Epidermal melanocyte (primary cell): ENCODE results near the gene CDK7.
"Not testable (repeated sequence)": the region's sequence is repeated elsewhere in the genome, so short reads cannot be mapped to it uniquely, and the experiment has no call there.

Source experiments
- DNase-seq: peaks from one replicate; pipeline ENCODE4 v3.0.0; 2011; ENCODE audit warnings: low spot score; ENCODE audit not compliant: insufficient read length

Gene CDK7

DNA sequence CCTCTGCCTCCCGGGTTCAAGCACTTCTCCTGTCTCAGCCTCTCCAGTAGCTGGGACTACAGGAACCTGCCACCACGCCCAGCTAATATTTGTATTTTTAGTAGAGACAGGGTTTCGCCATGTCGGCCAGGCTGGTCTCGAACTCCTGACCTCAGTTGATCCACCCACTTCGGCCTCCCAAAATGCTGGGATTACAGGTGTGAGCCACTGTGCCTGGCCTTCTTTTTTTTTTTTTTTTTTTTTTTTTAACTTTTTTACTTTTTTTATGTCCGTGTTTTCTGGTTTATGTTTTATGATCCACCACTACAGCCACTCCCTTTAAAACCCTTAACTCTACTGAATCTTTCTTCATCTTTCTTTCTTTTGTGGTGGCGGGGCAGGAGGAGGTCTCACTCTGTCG lies 2.0 kb downstream of the CDK7 start:
- DNase-seq: not testable (repeated sequence)

GRCh38 chr5:69237877-69238276 lies 3.2 kb downstream of the CDK7 start:
- DNase-seq: no peak

DNA sequence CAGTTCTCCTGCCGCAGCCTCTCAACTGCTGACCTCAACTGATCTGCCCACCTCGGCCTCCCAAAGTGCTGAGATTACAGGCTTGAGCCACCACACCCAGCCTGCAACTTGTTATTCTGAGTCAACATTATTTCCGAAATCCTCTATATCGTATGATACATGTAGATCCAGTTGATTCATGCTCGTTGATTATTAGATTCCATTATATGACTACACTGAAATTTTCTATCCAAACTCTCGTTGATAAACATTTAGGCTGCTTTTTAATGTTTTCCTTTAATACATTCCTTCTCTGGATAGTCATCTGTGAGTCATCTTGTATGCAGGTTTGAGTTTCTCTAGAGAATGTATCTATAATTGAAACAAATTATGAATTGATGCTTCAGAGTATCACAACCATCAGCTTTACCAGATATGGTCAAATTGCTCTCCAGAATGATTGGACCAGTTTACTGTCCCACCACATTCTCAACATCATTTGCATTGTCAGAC lies 4.1 kb downstream of the CDK7 start:
- no peak for DNase-seq

GRCh38 chr5:69242215-69242927 lies 7.7 kb downstream of the CDK7 start:
- no peak for DNase-seq

- no peak for DNase-seq
Measured at GRCh38 chr5:69245031-69245430, 10.3 kb downstream of the CDK7 start.

- DNase-seq: no peak
Measured at GRCh38 chr5:69248019-69248418, 13.3 kb downstream of the CDK7 start.

- no peak for DNase-seq
Measured at GRCh38 chr5:69250593-69250992, 15.9 kb downstream of the CDK7 start.

GRCh38 chr5:69252437-69252836 lies 17.8 kb downstream of the CDK7 start:
- DNase-seq: no peak

GRCh38 chr5:69255940-69256339 lies 21.3 kb downstream of the CDK7 start:
- not testable (repeated sequence) for DNase-seq

DNA sequence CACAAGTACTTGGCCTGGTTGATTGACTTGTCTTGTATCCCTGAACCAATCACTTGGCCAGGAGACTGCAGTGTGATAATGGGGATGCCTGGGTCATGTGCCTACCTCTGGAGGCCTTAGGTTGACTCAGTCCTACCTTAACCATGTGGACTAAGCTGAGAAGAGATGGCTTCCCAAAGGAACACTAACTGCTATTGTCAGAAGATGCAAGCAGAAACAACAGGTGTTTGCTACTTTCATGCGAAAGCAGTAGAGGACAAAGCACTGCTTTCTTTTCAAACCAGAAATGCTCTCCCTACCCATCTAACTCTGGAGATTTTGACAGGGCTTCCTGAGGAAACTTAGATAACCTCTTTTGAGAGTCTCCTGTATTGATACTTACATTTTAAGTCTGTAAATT lies 22.9 kb downstream of the CDK7 start:
- DNase-seq: no peak

DNA sequence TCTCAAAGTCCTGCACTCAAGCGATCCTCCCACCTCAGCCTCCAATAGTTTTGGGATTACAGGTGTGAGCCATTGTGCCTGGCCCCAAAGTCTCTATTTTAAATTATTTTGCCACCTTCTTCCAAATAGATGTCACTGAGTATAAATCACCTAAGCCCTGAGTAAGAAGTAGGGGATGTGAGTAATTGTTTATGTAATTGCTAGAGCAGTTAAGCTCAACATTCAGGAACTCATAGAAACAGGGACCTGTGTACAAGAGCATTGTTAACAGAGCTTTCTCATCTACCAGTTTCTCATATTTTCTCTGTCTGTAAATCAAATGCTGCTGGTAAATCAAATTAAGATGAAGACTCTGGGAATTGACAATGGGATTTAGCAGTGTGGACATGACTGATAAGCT lies 26.3 kb downstream of the CDK7 start:
- no peak for DNase-seq

DNA sequence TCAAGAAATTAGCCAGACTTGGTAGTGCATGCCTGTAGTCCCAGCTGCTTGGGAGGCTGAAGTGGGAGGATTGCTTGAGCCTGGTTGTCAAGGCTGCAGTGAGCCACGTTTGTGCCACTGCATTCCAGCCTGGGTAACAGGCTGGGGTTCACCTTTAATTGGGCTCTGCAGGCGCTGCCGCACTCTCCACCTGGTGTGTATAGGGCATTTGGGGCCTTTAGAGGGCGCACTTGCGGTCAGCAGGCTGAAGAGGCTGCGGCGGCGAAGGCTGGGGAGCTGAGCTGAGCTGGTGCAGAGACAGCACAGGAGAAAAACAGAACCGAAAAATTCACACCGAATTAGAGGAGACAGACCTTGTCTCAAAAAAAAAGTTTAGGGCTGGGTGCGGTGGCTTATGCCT lies 31.2 kb downstream of the CDK7 start:
- DNase-seq: no peak

- DNase-seq: no peak
Measured at GRCh38 chr5:69268899-69269298, 34.2 kb downstream of the CDK7 start.

- no peak for DNase-seq
Measured at GRCh38 chr5:69270840-69271239, 36.2 kb downstream of the CDK7 start.

DNA sequence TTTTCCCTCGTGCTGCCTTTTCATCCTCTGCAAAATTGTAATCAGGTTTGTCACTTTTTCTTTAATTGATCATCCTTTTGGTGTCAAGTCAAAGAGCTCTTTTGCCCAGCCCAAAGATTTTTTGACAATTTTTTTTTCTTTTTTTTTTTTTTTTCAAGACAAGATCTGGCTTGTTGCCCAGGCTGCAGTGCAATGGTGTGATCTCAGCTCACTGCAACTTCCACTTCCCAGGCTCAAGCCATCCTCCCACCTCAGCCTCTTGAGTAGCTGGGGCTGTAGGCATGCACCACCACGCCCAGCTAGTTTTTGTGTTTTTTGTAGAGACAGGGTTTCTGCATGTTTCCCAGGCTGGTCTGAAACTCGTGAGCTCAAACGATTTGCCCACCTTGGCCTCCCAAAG lies 36.7 kb downstream of the CDK7 start:
- DNase-seq: no peak

DNA sequence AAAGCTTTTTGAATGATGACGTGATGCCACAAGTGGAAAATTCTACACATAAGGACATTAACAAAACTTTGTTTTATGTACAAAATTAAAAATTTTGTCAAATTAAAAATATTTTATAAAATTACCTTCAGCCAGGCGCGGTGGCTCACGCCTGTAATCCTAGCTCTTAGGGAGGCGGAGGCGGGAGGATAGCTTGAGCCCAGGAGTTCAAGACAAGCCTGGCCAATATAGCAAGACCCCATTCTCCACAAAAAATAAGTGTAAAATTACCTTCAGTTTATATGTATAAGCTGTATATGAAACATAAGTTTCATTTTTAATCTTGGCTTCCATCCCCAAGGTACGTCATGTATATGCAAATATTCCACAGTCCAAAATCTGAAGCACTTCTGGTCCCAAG lies 40.9 kb downstream of the CDK7 start:
- DNase-seq: no peak

DNA sequence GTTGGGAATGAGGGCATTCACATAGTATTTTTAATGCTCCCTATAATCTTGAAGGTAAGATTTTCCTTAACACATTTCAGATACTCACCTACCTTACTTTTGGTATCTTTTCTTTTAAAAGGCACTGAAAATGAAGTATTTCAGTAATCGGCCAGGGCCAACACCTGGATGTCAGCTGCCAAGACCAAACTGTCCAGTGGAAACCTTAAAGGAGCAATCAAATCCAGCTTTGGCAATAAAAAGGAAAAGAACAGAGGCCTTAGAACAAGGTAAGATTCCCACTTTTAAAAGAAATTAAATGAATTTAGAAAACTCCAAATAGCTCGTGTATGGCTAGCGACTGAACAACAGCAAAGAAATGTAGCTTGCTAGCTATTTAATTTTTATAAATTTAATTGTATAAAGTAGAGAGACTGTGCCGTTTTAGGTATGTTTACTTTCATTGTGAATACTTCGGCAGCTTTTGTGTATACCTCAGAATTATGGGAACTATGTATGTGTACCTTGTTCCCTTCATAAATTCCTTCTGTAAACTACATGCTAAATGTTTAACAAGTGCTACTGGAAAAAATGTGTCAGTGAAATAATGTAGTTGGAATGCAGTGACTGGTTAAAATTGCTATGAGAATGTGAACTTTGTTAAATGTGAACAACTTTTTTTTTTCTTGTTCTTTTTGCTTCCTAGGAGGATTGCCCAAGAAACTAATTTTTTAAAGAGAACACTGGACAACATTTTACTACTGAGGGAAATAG lies 41.9 kb downstream of the CDK7 start:
- no peak for DNase-seq

GRCh38 chr5:69279517-69279916 lies 44.8 kb downstream of the CDK7 start:
- no peak for DNase-seq

DNA sequence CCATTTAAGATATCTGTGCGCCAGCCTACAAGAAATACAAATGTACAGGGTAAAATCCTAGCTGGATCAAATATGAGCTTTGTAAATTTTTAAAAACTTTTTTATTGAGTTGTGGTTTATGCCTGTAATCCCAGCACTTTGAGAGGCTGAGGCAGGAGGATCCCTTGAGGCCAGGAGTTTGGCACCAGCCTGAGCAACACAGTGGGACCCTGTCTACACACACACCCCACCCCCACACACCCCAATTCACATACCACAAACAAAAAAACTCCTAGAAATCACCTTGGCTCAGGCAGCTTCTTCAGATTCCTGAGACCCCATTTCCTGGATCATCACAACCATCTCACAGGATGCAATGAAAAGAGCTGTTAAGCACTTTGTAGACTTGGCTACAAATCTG lies 46.4 kb downstream of the CDK7 start:
- DNase-seq: no peak

DNA sequence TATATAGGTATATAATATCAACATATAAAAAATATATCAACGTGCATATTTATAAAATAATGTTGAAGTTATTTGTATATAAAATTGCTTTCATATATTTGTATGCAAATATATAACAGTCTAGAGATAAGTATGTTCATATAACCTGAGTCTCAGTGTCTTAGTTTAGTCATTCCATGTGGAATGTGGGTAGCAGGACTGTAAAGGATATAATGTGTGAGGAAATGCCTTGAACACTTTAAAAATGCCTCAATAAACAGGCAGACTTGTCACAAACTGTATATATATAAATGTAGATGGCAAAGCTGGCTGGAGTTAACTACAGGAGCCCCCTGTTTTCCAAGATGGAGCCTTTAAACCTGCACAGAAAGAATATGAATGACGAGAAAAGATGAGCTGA lies 49.5 kb downstream of the CDK7 start:
- DNase-seq: no peak

DNA sequence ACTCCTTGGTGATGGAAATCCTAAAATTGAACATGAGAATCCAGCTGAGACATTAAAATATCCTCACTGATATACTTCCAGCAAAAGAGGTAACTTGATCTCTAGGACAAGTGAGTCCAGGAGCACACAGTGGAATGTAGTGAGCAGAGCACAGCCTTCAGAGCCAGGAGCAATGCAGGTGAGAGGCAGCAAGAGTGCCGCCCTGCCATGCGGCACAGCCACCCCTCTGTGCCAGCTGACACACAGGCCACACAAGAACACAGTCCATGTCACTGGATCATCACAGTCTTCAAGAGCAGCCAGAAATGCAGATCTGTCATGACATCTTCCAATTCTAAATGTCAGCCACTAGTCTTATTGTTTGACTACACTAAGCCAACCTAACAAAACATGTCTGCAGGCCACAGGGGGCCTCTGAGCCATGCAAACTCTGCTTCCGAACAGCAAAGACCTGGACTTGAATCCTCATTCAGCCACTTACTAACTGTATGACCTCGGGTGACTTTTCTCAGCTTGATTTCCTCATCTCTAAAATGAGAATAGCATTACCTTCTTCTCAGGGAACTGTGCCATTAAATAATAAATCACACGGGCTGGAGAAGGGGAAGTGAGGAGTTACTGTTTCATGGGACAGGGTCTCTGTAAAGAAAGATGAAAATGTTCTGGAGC lies 50.9 kb downstream of the CDK7 start:
- DNase-seq: no peak

DNA sequence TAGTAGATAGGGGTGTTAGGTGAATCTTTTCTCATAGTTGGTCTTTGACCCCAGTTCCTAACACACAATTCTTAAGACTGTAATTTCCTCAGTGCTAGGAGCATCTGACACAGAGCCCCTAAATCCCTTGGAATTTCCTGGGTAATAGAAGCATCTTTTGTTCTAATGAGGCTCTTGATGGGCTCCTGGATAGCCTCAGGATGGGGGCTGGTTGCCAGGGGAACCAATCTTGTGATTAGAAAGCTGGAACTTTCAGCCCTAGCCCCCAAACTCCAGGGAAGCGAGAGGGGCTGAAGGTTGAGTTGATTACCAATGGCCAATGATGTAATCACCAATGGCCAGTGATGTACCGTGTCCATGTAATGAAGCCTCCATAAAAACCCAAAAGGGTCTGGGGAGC lies 53.4 kb downstream of the CDK7 start:
- DNase-seq: no peak
